Cerebellar nuclear complex (tissue), 1 donor: ENCODE measurements around the gene ESR2.
"Not testable (repeated sequence)": the region's sequence is repeated elsewhere in the genome, so short reads cannot be mapped to it uniquely, and the experiment has no call there.

Experiments
- DNase-seq, 2 experiments: peaks; one replicate each; lab custom pipeline; 2025; lab: John Stamatoyannopoulos, UW

Gene ESR2

GRCh38 chr14:64220466-64220865 lies 73.7 kb downstream of the ESR2 start:
- DNase-seq = no peak

- no peak for DNase-seq
Measured at GRCh38 chr14:64220056-64220455, 74.1 kb downstream of the ESR2 start.

GRCh38 chr14:64218344-64219240 lies 75.6 kb downstream of the ESR2 start:
- no peak for DNase-seq

- DNase-seq = no peak
Measured at GRCh38 chr14:64217834-64218233, 76.3 kb downstream of the ESR2 start.

- DNase-seq = no peak
Measured at GRCh38 chr14:64217308-64217707, 76.9 kb downstream of the ESR2 start.

GRCh38 chr14:64215978-64216377 lies 78.2 kb downstream of the ESR2 start:
- DNase-seq = no peak

- no peak for DNase-seq
Measured at GRCh38 chr14:64215274-64215673, 78.9 kb downstream of the ESR2 start.

GRCh38 chr14:64213853-64214570 lies 80.2 kb downstream of the ESR2 start:
- no peak for DNase-seq

GRCh38 chr14:64213086-64213485 lies 81.1 kb downstream of the ESR2 start:
- no peak for DNase-seq

- DNase-seq = no peak
Measured at GRCh38 chr14:64212666-64213065, 81.5 kb downstream of the ESR2 start.

- DNase-seq = not testable (repeated sequence)
Measured at GRCh38 chr14:64210912-64211311, 83.3 kb downstream of the ESR2 start.

GRCh38 chr14:64210216-64210615 lies 84.0 kb downstream of the ESR2 start:
- DNase-seq = no peak

GRCh38 chr14:64209444-64210131 lies 84.6 kb downstream of the ESR2 start:
- peak; percentile 49 to 54 for DNase-seq

GRCh38 chr14:64208981-64209380 lies 85.2 kb downstream of the ESR2 start:
- no peak for DNase-seq

- DNase-seq = no peak
Measured at GRCh38 chr14:64208261-64208660, 85.9 kb downstream of the ESR2 start.

GRCh38 chr14:64203366-64204006 lies 90.7 kb downstream of the ESR2 start:
- DNase-seq = no peak

- peak in 1 of 2 experiments; percentile 30 for DNase-seq
Measured at GRCh38 chr14:64202716-64203115, 91.5 kb downstream of the ESR2 start.

- DNase-seq = peak in 1 of 2 experiments; percentile 28
Measured at GRCh38 chr14:64201921-64202545, 92.1 kb downstream of the ESR2 start.

- DNase-seq = peak in 1 of 2 experiments; percentile 8
Measured at GRCh38 chr14:64201296-64201695, 92.9 kb downstream of the ESR2 start.

- no peak for DNase-seq
Measured at GRCh38 chr14:64200170-64200569, 94.0 kb downstream of the ESR2 start.

GRCh38 chr14:64198486-64198885 lies 95.7 kb downstream of the ESR2 start:
- peak in 1 of 2 experiments; percentile 20 for DNase-seq
